ENCODE results near the gene LSM3. TPM values are rescaled to one million over a fixed set of nuclear protein-coding genes. Genes with fewer than 3 reads are reported as not detected.

LSM3 gene
- total RNA-seq, 8 experiments from 2014 or later = 15.5 to 24.5 (median 19.5) TPM

GRCh38 chr3:14138109-14138877, 40.3 kb upstream of the LSM3 start:
- Histone ChIP-seq H3K27ac (no peak overlapping the region), H3K4me3 (no peak overlapping the region), H3K4me1 (replicated peaks in 1 of 2) (no peaks in the 10 kb centered on the region)
- ATAC-seq (replicated peaks in 6 of 8) = no peak
- WGBS, 10 experiments = 72 to 98% (median 94%) methylated on average over 2 to 8 of the region's 16 CpGs; no CpG with 5 or more reads in 4 of the 10 experiments
- in situ Hi-C loops (cut with MboI; ENCODE audit: low pct_unique_long_range_greater_than_20kb in 2 of 9, low sequenced_read_pairs in 9 of 9, unreplicated experiment in 9 of 9) = no loop called here

GRCh38 chr3:14138878-14139655, 39.5 kb upstream of the LSM3 start:
- 18 to 100% (median 93%) methylated on average over 1 to 5 of the region's 14 CpGs; no CpG with 5 or more reads in 3 of the 10 experiments for WGBS, 10 experiments
- H3K4me1 ChIP-seq (replicated peaks in 1 of 2) = peaks cover 2 to 5% of the 10 kb centered on the region in 2 donors
- peak in 1 of 8 experiments; percentile 7 for ATAC-seq (replicated peaks in 6 of 8)
- in situ Hi-C loops (cut with MboI; ENCODE audit: low pct_unique_long_range_greater_than_20kb in 2 of 9, low sequenced_read_pairs in 9 of 9, unreplicated experiment in 9 of 9) = no loop called here
- H3K4me3 ChIP-seq = no peak overlapping the region
- no peak overlapping the region for H3K27ac ChIP-seq

- H3K27ac ChIP-seq = no peak overlapping the region
- WGBS, 10 experiments = 35 to 100% (median 80%) methylated on average over 1 to 4 of the region's 5 CpGs; no CpG with 5 or more reads in 7 of the 10 experiments
- in situ Hi-C loops (cut with MboI; ENCODE audit: low pct_unique_long_range_greater_than_20kb in 2 of 9, low sequenced_read_pairs in 9 of 9, unreplicated experiment in 9 of 9) = no loop called here
- no peak for ATAC-seq (replicated peaks in 6 of 8)
- H3K4me3 ChIP-seq = no peak overlapping the region
- H3K4me1 ChIP-seq (replicated peaks in 1 of 2) = peaks cover 9 to 10% of the 10 kb centered on the region in 2 donors
These were observed 38.8 kb upstream of the LSM3 start for GRCh38 chr3:14139771-14140170.

- Histone ChIP-seq H3K4me3 (no peak overlapping the region), H3K4me1 (replicated peaks in 1 of 2) (peaks cover 14 to 17% of the 10 kb centered on the region in 2 donors), H3K27ac (no peak overlapping the region)
- WGBS, 10 experiments = 71 to 100% (median 83%) methylated on average over 1 to 2 of the region's 2 CpGs; no CpG with 5 or more reads in 4 of the 10 experiments
- in situ Hi-C loops (cut with MboI; ENCODE audit: low pct_unique_long_range_greater_than_20kb in 2 of 9, low sequenced_read_pairs in 9 of 9, unreplicated experiment in 9 of 9) = no loop called here
- no peak for ATAC-seq (replicated peaks in 6 of 8)
These were observed 37.9 kb upstream of the LSM3 start for GRCh38 chr3:14140668-14141067.

- ATAC-seq (replicated peaks in 6 of 8) = no peak
- 80 to 100% methylated on average over 1 of the region's 2 CpGs; no CpG with 5 or more reads in 8 of the 10 experiments for WGBS, 10 experiments
These were observed 37.5 kb upstream of the LSM3 start for GRCh38 chr3:14141144-14141543.

GRCh38 chr3:14141602-14142341, 36.8 kb upstream of the LSM3 start:
- Histone ChIP-seq H3K4me3 (no peak overlapping the region), H3K27ac (no peak overlapping the region), H3K4me1 (replicated peaks in 1 of 2) (peaks cover 14 to 17% of the 10 kb centered on the region in 2 donors)
- ATAC-seq (replicated peaks in 6 of 8) = no peak
- 67 to 100% (median 95%) methylated on average over 1 to 10 of the region's 19 CpGs; no CpG with 5 or more reads in 2 of the 10 experiments for WGBS, 10 experiments
- in situ Hi-C loops (cut with MboI; ENCODE audit: low pct_unique_long_range_greater_than_20kb in 2 of 9, low sequenced_read_pairs in 9 of 9, unreplicated experiment in 9 of 9) = no loop called here

More at GRCh38 chr3:14141144-14141543, 37.5 kb upstream of the LSM3 start:
- Histone ChIP-seq H3K4me3 (no peak overlapping the region), H3K27ac (no peak overlapping the region), H3K4me1 (replicated peaks in 1 of 2) (peaks cover 14 to 17% of the 10 kb centered on the region in 2 donors)
- in situ Hi-C loops (cut with MboI; ENCODE audit: low pct_unique_long_range_greater_than_20kb in 2 of 9, low sequenced_read_pairs in 9 of 9, unreplicated experiment in 9 of 9) = no loop called here

GRCh38 chr3:14142567-14143270, 35.9 kb upstream of the LSM3 start:
- no peak for ATAC-seq (replicated peaks in 6 of 8)
- WGBS, 10 experiments = 60 to 95% (median 83%) methylated on average over 1 to 7 of the region's 8 CpGs; no CpG with 5 or more reads in 2 of the 10 experiments
- H3K4me3 ChIP-seq = no peak overlapping the region
- no peak overlapping the region for H3K27ac ChIP-seq
- H3K4me1 ChIP-seq (replicated peaks in 1 of 2) = peaks cover 14 to 17% of the 10 kb centered on the region in 2 donors
- in situ Hi-C loops (cut with MboI; ENCODE audit: low pct_unique_long_range_greater_than_20kb in 2 of 9, low sequenced_read_pairs in 9 of 9, unreplicated experiment in 9 of 9) = no loop called here

GRCh38 chr3:14143271-14144225, 35.1 kb upstream of the LSM3 start:
- in situ Hi-C loops (cut with MboI; ENCODE audit: low pct_unique_long_range_greater_than_20kb in 2 of 9, low sequenced_read_pairs in 9 of 9, unreplicated experiment in 9 of 9) = no loop called here
- 5 to 100% (median 86%) methylated on average over 2 to 7 of the region's 7 CpGs for WGBS, 10 experiments
- ATAC-seq (replicated peaks in 6 of 8) = peak; percentile 5 to 34 (median 9)
- H3K4me1 ChIP-seq (replicated peaks in 1 of 2) = peaks cover 14 to 17% of the 10 kb centered on the region in 2 donors
- H3K4me3 ChIP-seq = no peak overlapping the region
- H3K27ac ChIP-seq = peak overlapping the region in 1 of 2 donors; percentile 70

- H3K4me3 ChIP-seq = peak overlapping the region in 1 of 5 donors; percentile 2
- peaks cover 14 to 17% of the 10 kb centered on the region in 2 donors for H3K4me1 ChIP-seq (replicated peaks in 1 of 2)
- in situ Hi-C loops (cut with MboI; ENCODE audit: low pct_unique_long_range_greater_than_20kb in 2 of 9, low sequenced_read_pairs in 9 of 9, unreplicated experiment in 9 of 9) = no loop called here
- H3K27ac ChIP-seq = peak overlapping the region; percentile 13 to 70
- WGBS, 10 experiments = 0 to 61% (median 9%) methylated on average over 2 to 6 of the region's 7 CpGs
- ATAC-seq (replicated peaks in 6 of 8) = peak; percentile 83 to 91 (median 90)
These were observed 34.1 kb upstream of the LSM3 start for GRCh38 chr3:14144423-14145075.

- Histone ChIP-seq H3K4me1 (replicated peaks in 1 of 2) (peaks cover 14 to 17% of the 10 kb centered on the region in 2 donors), H3K27ac (peak overlapping the region; percentile 7 to 13), H3K4me3 (no peak overlapping the region)
- no peak for ATAC-seq (replicated peaks in 6 of 8)
- 77 to 95% (median 83%) methylated on average over 1 to 9 of the region's 9 CpGs for WGBS, 10 experiments
- in situ Hi-C loops (cut with MboI; ENCODE audit: low pct_unique_long_range_greater_than_20kb in 2 of 9, low sequenced_read_pairs in 9 of 9, unreplicated experiment in 9 of 9) = no loop called here
These were observed 33.4 kb upstream of the LSM3 start for GRCh38 chr3:14145236-14145635.
